HG03159 (cell line): ENCODE results near the gene TTF2.

Experiments used
- ATAC-seq: cut with Tn5 transposase; IDR thresholded peaks from one replicate; pipeline ENCODE4 v1.9.1; 2021; ENCODE audit warnings: mild to moderate bottlenecking, moderate library complexity; ENCODE audit not compliant: unreplicated experiment

TTF2 gene

GRCh38 chr1:117059678-117060440 is at the start of gene TTF2:
Gene TTF2 (plus strand): TSS chr1:117060326. CDS start chr1:117060347, 21 bp downstream.
- peak; percentile 96 for ATAC-seq

DNA sequence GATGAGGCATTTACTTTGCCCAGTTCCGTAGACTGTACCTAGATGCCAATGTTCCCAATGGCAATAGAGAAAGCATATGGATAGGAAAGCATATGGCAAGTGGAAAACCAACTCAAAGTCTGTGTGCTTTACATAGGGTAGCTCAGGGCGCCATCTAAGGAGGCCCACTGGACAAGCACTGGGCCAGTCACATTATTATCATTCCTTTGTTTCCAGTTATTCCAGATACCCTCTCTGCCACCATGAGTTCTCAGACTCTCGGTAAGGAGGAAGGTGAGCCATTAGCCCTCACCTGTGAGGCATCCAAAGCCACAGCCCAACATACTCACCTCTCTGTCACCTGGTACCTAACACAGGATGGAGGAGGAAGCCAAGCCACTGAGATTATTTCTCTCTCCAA is 48.8 kb upstream of the TTF2 start:
- no peak for ATAC-seq

DNA sequence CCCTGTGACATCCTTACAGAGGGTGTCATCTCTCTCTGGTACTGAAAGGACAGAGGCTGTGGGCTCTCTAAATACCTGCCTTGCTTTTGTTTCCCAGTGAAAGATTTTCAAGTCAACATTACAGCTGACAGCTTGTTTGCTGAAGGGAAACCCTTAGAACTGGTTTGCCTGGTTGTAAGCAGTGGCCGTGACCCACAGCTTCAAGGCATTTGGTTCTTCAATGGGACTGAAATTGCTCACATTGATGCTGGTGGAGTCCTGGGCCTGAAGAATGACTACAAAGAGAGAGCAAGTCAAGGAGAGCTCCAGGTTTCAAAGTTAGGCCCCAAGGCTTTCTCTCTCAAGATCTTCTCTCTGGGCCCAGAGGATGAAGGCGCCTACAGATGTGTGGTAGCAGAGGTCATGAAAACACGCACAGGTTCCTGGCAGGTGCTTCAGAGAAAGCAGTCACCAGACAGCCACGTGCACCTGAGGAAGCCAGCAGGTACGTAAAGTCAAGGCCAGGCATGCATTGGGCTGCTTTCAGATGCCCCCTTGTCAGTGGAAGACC is 46.7 kb upstream of the TTF2 start:
- no peak for ATAC-seq

- ATAC-seq: no peak
These were observed 45.9 kb upstream of the TTF2 start for GRCh38 chr1:117014209-117014608.

- no peak for ATAC-seq
These were observed 44.4 kb upstream of the TTF2 start for GRCh38 chr1:117015724-117016123.

GRCh38 chr1:117017062-117017461 is 43.1 kb upstream of the TTF2 start:
- ATAC-seq: no peak

- ATAC-seq: no peak
These were observed 42.5 kb upstream of the TTF2 start for GRCh38 chr1:117017648-117018047.

DNA sequence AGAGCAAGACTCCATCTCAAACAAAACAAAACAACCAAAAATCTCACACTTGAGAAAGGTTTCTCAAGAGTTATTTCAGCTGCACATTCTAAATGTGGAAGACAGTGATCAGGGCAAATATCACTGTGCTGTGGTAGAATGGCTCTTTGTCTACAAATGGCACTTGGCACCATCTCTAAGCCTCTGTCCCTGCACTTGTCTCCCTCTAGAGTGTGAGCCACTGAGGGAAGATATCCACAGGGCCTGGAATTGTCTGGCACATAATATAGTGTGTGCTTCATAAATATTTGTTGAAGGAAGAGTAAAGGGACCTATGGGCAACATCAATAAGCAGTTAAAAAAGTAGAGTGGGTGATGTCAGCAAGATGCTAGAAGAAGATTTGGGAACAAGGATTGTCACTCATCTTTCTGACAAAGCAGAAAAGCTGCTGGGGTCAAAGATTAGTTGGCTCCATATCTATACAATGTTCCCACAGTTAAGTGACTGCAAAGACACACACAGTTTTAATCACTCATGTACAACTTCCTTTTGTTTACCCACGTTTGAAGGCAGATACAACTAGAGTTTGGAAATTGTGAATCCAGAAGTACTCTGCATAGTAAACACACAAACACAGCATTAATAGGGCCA is 39.5 kb upstream of the TTF2 start:
- ATAC-seq: no peak

DNA sequence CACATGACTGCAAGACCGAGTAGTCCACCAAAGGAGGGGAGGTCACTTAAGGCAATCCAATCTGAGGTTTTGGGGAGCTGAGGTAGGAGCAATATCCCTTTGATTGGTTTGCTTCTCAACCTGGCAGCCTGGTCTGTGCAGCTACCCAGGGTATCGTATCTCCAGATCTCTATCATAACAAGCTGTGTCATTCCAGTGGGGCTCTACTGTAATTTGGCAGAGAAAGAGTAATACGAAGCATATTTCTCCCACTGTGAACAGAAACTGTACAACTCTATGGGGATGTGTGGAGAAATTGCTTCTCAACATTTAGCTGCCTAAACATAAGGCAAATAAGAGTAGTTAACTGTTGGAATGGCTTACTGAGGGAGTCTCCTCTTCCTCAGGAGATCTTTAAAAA is 38.0 kb upstream of the TTF2 start:
- ATAC-seq: no peak

DNA sequence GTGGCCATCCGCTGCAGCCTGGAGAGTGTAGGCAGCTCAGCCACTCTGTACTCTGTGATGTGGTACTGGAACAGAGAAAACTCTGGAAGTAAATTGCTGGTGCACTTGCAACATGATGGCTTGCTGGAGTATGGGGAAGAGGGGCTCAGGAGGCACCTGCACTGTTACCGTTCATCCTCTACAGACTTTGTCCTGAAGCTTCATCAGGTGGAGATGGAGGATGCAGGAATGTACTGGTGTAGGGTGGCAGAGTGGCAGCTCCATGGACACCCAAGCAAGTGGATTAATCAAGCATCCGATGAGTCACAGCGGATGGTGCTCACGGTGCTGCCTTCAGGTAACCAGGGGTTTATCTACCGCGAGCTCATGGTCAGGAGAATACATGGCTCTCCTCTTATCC is 34.6 kb upstream of the TTF2 start:
- no peak for ATAC-seq

DNA sequence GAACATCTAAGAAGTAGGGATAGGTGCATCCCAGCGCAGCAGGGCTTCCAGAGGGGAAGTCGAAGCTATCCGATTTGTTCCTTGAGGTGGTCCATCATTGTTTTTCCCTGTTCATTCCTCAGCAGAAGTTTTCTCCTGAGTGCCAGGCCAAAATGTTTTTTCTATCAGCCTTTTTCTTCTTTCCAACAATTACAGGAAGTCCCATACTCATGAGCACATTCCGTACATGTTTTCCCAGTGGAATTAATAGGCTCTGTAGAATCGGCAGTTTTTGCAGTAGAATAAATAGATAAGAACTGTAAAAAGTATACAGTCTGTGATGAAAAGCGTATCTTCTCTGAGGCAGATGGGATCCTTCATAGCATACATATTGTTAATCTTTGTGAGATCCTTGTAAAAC is 33.8 kb upstream of the TTF2 start:
- no peak for ATAC-seq

DNA sequence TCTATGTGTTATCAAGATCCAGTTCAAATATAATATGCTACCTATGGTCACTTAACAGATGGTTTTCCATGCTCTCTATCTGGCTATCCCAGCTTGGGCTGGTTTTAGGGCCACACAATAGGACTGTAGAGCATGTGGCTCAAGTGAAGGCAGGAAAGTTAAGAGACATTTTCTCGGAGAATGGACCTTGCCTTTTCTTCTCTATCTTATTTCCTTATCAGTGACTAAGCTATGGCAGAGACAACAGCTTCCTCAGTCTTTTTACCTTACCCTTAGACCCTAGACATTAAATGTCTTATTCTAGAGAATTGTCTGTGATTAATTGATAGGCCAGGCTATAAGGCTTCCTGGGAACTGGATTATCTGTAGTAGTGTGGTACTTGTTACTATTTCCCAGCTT is 30.4 kb upstream of the TTF2 start:
- ATAC-seq: no peak

DNA sequence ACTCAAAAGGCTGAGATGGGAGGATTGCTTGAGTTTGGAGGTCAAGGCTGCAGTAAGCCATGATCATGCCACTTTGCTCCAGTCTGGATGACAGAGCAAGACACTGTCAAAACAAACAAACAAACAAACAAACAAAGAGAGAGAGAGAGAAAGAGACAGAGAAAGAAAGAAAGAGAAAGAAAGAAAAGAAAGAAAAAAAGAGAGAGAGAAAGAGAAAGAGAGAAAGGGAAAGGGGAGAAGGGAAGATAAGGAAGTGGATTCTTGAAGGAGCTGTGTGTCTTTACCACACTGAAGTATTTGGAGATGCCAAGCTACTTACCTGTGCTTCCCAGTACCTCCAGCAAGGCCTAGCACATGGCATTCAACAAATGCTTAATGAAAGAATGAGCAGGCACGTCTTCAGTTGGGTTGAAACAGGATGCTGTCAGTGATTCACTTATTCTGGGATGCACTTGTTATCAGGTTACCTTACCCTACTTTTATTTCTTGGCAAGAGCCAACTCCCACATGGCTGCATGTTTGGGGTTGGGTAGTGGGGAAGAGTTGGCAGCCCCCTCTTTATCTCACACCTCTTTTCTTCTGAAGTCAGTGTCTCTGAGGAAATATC is 29.8 kb upstream of the TTF2 start:
- no peak for ATAC-seq

DNA sequence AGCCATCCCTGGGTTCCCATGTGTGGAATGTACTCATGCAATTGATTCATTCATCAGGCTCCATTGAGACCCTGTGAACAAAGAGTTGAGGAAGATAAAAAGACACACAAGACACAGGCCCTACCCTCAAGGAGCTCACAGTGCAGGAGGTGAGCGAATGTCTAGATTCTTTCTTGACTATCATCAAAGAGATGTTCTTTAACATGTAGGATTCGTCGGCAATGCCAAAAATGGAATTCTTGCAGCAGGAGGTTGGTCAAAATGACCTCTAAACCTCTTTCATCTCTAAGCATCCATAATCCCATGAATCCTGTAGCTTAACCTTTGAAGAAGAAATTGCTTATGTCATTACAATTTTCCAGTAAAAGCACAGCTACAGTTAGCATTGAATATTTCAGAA is 27.9 kb upstream of the TTF2 start:
- no peak for ATAC-seq

DNA sequence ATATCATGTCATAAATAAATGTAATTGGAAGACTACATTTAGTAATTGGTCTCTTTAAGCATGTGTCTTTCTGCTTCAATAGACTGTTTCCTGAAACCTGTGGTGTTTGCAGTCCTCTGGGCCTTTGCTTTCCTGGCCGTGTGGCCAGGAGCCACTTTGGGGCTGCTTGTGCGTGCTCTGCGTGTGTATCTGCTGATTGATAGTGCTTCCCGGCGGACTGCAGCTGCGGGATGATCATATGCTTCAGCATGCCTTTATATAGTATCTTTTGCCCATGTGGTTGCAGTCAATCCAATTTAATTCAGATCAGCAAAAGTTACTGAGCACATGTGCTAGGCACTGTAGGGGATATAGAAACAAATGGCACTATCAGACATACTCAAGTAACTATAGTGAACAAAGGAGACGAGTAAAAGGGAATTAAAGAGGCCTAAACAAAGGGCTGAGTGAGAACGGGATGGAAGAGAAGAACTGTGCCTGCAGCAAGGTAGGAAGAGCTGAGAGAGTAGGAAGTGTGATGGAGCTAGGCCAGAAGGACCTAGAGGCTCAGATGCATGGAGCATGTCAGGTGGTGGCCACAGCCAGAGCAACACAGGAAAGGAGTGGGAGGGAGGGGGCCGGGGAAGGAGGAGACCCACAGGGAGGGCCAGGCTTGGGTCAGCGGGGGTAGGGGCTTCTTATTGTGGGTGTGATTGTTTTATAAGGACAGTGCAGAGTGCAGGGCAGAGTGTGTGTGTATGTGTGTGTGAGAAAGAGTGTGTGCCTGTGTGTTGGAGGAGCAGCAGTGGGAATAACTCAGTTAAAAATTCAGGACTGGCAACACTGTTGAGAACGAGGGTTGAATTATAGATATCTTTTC is 27.2 kb upstream of the TTF2 start:
- no peak for ATAC-seq

GRCh38 chr1:117033772-117034171 is 26.4 kb upstream of the TTF2 start:
- no peak for ATAC-seq

DNA sequence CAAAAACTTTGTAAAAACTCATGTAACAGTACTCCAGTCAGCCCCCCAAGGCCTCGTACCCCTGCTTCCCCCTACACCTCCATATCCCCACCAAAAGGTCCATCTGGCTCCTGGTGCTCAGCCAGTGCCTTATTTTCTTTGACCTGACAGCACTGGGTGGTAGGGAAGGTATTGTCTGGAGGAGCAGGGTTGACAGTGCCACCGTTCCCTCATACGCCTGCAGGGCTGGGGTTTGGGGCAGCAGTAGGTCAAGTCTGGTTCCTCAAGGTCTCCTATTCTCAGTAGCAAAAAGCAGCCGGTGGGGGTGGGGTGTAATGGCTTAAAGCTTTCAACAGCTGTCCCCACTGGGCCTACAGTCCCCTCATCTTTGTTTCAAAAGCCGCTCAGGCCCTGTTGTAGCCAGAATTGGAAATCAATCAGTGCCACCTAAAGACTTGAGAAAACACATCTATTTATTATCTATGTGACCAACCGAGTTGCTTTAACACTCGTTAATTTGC is 25.3 kb upstream of the TTF2 start:
- ATAC-seq: no peak

GRCh38 chr1:117036018-117036461 is 24.1 kb upstream of the TTF2 start:
- ATAC-seq: no peak

DNA sequence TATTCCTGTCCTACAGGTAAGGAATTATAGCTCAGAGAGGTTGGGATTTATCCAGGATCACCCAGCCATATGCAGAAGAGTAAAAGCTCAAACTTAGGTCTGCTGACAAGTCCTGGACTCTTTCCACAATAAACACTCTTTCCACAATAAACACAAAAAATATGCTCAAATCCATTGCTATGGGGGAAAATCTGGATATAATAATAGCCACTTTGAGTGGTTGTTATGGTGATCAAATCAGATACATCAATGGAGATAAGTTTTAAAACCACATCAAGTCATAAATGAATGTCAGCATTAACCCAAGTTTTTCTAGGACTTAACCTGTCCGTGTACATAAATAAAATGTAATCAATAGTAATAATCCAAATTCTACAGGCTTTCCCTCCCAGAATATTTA is 22.3 kb upstream of the TTF2 start:
- ATAC-seq: no peak

DNA sequence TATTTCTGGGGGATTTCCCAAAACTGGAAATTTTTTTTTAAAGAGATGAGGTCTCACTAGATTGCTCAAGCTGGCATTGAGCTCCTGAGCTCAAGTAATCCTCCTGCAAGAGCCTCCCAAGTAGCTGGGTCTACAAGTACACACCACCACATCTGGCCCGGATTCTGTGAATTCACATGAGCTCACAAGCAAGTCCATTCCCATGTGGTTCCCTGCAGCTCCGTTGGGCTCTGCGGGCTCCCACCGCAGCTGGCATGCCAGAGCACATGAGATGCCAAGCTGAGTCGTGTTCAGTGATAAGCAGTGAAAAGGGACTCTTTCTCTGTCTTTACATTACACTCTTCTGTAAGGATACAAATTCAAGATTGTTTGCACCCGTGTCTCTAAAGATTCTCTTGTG is 21.9 kb upstream of the TTF2 start:
- no peak for ATAC-seq

- ATAC-seq: no peak
These were observed 15.9 kb upstream of the TTF2 start for GRCh38 chr1:117044217-117044616.
